Measurements from ENCODE around the gene DLX3.
A peak's percentile ranks its signal among the peaks of the same experiment; 100 is the strongest.

Gene DLX3

GRCh38 chr17:50035945-50036344, 40.9 kb upstream of the DLX3 start:
- H2BK5ac ChIP-seq (ENCODE audit: low read length), result no peak overlapping the region
- H3K23ac ChIP-seq (ENCODE audit: low read depth, low read length, poor library complexity), result no peak overlapping the region
- no peak overlapping the region for H3K4ac ChIP-seq (ENCODE audit: low read length)
- H3K27ac ChIP-seq (replicated peaks; ENCODE audit: low read length), result no peak overlapping the region
- H3K4me1 ChIP-seq (ENCODE audit: control insufficient read depth in 2 of 2, insufficient read depth in 1 of 2, low read depth in 1 of 2, low read length in 2 of 2), result peaks cover 0 to 11% of the 10 kb centered on the region in 2 donors
- H2AK5ac ChIP-seq (ENCODE audit: low read depth, low read length), result peak overlapping the region; percentile 15
- no peak overlapping the region for H2BK120ac ChIP-seq (ENCODE audit: low read depth, low read length)
- WGBS, 2 donors (ENCODE audit: extremely low coverage in 2 of 2, insufficient read length in 2 of 2, insufficient replicate concordance in 1 of 2), result no CpG with 5 or more reads among the region's 1 CpG
- H3K4me3 ChIP-seq (ENCODE audit: low read length in 2 of 2), result no peak overlapping the region
- no peak overlapping the region for H2AFZ ChIP-seq (ENCODE audit: low read length)
- no peaks in the 10 kb centered on the region for H3K36me3 ChIP-seq (replicated peaks in 1 of 2; ENCODE audit: control insufficient read depth in 2 of 2, insufficient read depth in 2 of 2, low read length in 2 of 2)
- peak overlapping the region; percentile 62 for H2BK15ac ChIP-seq (ENCODE audit: low read length)
- no peak overlapping the region for H3K9ac ChIP-seq (ENCODE audit: low read depth, low read length, poor library complexity)
- H3K27me3 ChIP-seq (ENCODE audit: control insufficient read depth in 3 of 3, insufficient read depth in 3 of 3, low read depth in 1 of 3, low read length in 3 of 3), result peaks cover 0 to 36% (median 0%) of the 10 kb centered on the region in 3 experiments
- H3K79me1 ChIP-seq (ENCODE audit: low read depth, low read length), result no peaks in the 10 kb centered on the region
- no peak for DNase-seq (ENCODE audit: low spot score)
- H4K8ac ChIP-seq (ENCODE audit: low read depth, low read length), result no peak overlapping the region
- no peaks in the 10 kb centered on the region for H3K9me3 ChIP-seq (replicated peaks in 1 of 2; ENCODE audit: control insufficient read depth in 2 of 2, insufficient read depth in 1 of 2, low read depth in 1 of 2, low read length in 2 of 2)
- no peak overlapping the region for H4K91ac ChIP-seq (ENCODE audit: low read depth, low read length, poor library complexity)
- no peak overlapping the region for H2BK12ac ChIP-seq (ENCODE audit: low read length)
- no peak overlapping the region for H3K14ac ChIP-seq (ENCODE audit: low read length)
- H3K4me2 ChIP-seq (ENCODE audit: insufficient read depth, low read length, poor library complexity, severe bottlenecking), result no peak overlapping the region
- H3K18ac ChIP-seq (ENCODE audit: low read length), result peak overlapping the region; percentile 38

GRCh38 chr17:50035421-50035879, 40.4 kb upstream of the DLX3 start:
- DNase-seq (ENCODE audit: low spot score), result no peak
- H2AK5ac ChIP-seq (ENCODE audit: low read depth, low read length), result peak overlapping the region; percentile 74

GRCh38 chr17:50034498-50035364, 39.7 kb upstream of the DLX3 start:
- no CpG with 5 or more reads among the region's 16 CpGs for WGBS, 2 donors (ENCODE audit: extremely low coverage in 2 of 2, insufficient read length in 2 of 2, insufficient replicate concordance in 1 of 2)
- Histone ChIP-seq H3K14ac (ENCODE audit: low read length) (no peak overlapping the region), H3K27ac (replicated peaks; ENCODE audit: low read length) (no peak overlapping the region), H2BK5ac (ENCODE audit: low read length) (peak overlapping the region; percentile 48), H4K8ac (ENCODE audit: low read depth, low read length) (no peak overlapping the region), H3K4me1 (ENCODE audit: control insufficient read depth in 2 of 2, insufficient read depth in 1 of 2, low read depth in 1 of 2, low read length in 2 of 2) (peaks cover 0 to 11% of the 10 kb centered on the region in 2 donors), H2BK15ac (ENCODE audit: low read length) (peak overlapping the region; percentile 2), H3K23ac (ENCODE audit: low read depth, low read length, poor library complexity) (no peak overlapping the region), H2BK120ac (ENCODE audit: low read depth, low read length) (no peak overlapping the region), H3K27me3 (ENCODE audit: control insufficient read depth in 3 of 3, insufficient read depth in 3 of 3, low read depth in 1 of 3, low read length in 3 of 3) (peaks cover 0 to 36% (median 0%) of the 10 kb centered on the region in 3 experiments), H3K79me1 (ENCODE audit: low read depth, low read length) (no peaks in the 10 kb centered on the region), H3K4me2 (ENCODE audit: insufficient read depth, low read length, poor library complexity, severe bottlenecking) (no peak overlapping the region), H2AFZ (ENCODE audit: low read length) (no peak overlapping the region), H3K36me3 (replicated peaks in 1 of 2; ENCODE audit: control insufficient read depth in 2 of 2, insufficient read depth in 2 of 2, low read length in 2 of 2) (no peaks in the 10 kb centered on the region), H3K9me3 (replicated peaks in 1 of 2; ENCODE audit: control insufficient read depth in 2 of 2, insufficient read depth in 1 of 2, low read depth in 1 of 2, low read length in 2 of 2) (no peaks in the 10 kb centered on the region), H2BK12ac (ENCODE audit: low read length) (no peak overlapping the region), H3K4ac (ENCODE audit: low read length) (no peak overlapping the region), H3K9ac (ENCODE audit: low read depth, low read length, poor library complexity) (no peak overlapping the region), H3K18ac (ENCODE audit: low read length) (peak overlapping the region; percentile 9), H4K91ac (ENCODE audit: low read depth, low read length, poor library complexity) (no peak overlapping the region), H3K4me3 (ENCODE audit: low read length in 2 of 2) (no peak overlapping the region), H2AK5ac (ENCODE audit: low read depth, low read length) (peak overlapping the region; percentile 74)
- no peak for DNase-seq (ENCODE audit: low spot score)

More at GRCh38 chr17:50035421-50035879, 40.4 kb upstream of the DLX3 start:
- Histone ChIP-seq H4K8ac (ENCODE audit: low read depth, low read length) (no peak overlapping the region), H2BK12ac (ENCODE audit: low read length) (no peak overlapping the region), H3K4me2 (ENCODE audit: insufficient read depth, low read length, poor library complexity, severe bottlenecking) (no peak overlapping the region), H3K18ac (ENCODE audit: low read length) (peak overlapping the region; percentile 54), H4K91ac (ENCODE audit: low read depth, low read length, poor library complexity) (no peak overlapping the region), H3K4me1 (ENCODE audit: control insufficient read depth in 2 of 2, insufficient read depth in 1 of 2, low read depth in 1 of 2, low read length in 2 of 2) (peaks cover 0 to 11% of the 10 kb centered on the region in 2 donors), H3K9ac (ENCODE audit: low read depth, low read length, poor library complexity) (no peak overlapping the region), H3K23ac (ENCODE audit: low read depth, low read length, poor library complexity) (no peak overlapping the region), H2BK120ac (ENCODE audit: low read depth, low read length) (no peak overlapping the region), H3K9me3 (replicated peaks in 1 of 2; ENCODE audit: control insufficient read depth in 2 of 2, insufficient read depth in 1 of 2, low read depth in 1 of 2, low read length in 2 of 2) (no peaks in the 10 kb centered on the region), H2BK5ac (ENCODE audit: low read length) (peak overlapping the region; percentile 48), H2AFZ (ENCODE audit: low read length) (no peak overlapping the region), H3K14ac (ENCODE audit: low read length) (no peak overlapping the region), H3K79me1 (ENCODE audit: low read depth, low read length) (no peaks in the 10 kb centered on the region), H3K27me3 (ENCODE audit: control insufficient read depth in 3 of 3, insufficient read depth in 3 of 3, low read depth in 1 of 3, low read length in 3 of 3) (peaks cover 0 to 36% (median 0%) of the 10 kb centered on the region in 3 experiments), H3K27ac (replicated peaks; ENCODE audit: low read length) (no peak overlapping the region), H3K4me3 (ENCODE audit: low read length in 2 of 2) (no peak overlapping the region), H3K4ac (ENCODE audit: low read length) (no peak overlapping the region), H3K36me3 (replicated peaks in 1 of 2; ENCODE audit: control insufficient read depth in 2 of 2, insufficient read depth in 2 of 2, low read length in 2 of 2) (no peaks in the 10 kb centered on the region), H2BK15ac (ENCODE audit: low read length) (peak overlapping the region; percentile 62)
- no CpG with 5 or more reads among the region's 5 CpGs for WGBS, 2 donors (ENCODE audit: extremely low coverage in 2 of 2, insufficient read length in 2 of 2, insufficient replicate concordance in 1 of 2)

- Histone ChIP-seq H3K14ac (ENCODE audit: low read length) (no peak overlapping the region), H3K36me3 (replicated peaks in 1 of 2; ENCODE audit: control insufficient read depth in 2 of 2, insufficient read depth in 2 of 2, low read length in 2 of 2) (no peaks in the 10 kb centered on the region), H3K4me1 (ENCODE audit: control insufficient read depth in 2 of 2, insufficient read depth in 1 of 2, low read depth in 1 of 2, low read length in 2 of 2) (peaks cover 3 to 19% of the 10 kb centered on the region in 2 donors), H3K4me2 (ENCODE audit: insufficient read depth, low read length, poor library complexity, severe bottlenecking) (no peak overlapping the region), H2BK12ac (ENCODE audit: low read length) (no peak overlapping the region), H2BK15ac (ENCODE audit: low read length) (no peak overlapping the region), H2AFZ (ENCODE audit: low read length) (no peak overlapping the region), H3K79me1 (ENCODE audit: low read depth, low read length) (no peaks in the 10 kb centered on the region), H3K27me3 (ENCODE audit: control insufficient read depth in 3 of 3, insufficient read depth in 3 of 3, low read depth in 1 of 3, low read length in 3 of 3) (peaks cover 0 to 31% (median 0%) of the 10 kb centered on the region in 3 experiments), H4K8ac (ENCODE audit: low read depth, low read length) (no peak overlapping the region), H3K9me3 (replicated peaks in 1 of 2; ENCODE audit: control insufficient read depth in 2 of 2, insufficient read depth in 1 of 2, low read depth in 1 of 2, low read length in 2 of 2) (no peaks in the 10 kb centered on the region), H3K18ac (ENCODE audit: low read length) (no peak overlapping the region), H3K27ac (replicated peaks; ENCODE audit: low read length) (no peak overlapping the region), H4K91ac (ENCODE audit: low read depth, low read length, poor library complexity) (no peak overlapping the region), H3K4me3 (ENCODE audit: low read length in 2 of 2) (no peak overlapping the region), H2BK5ac (ENCODE audit: low read length) (no peak overlapping the region), H2BK120ac (ENCODE audit: low read depth, low read length) (no peak overlapping the region), H3K4ac (ENCODE audit: low read length) (no peak overlapping the region), H3K9ac (ENCODE audit: low read depth, low read length, poor library complexity) (no peak overlapping the region), H2AK5ac (ENCODE audit: low read depth, low read length) (no peak overlapping the region), H3K23ac (ENCODE audit: low read depth, low read length, poor library complexity) (no peak overlapping the region)
- no CpG with 5 or more reads among the region's 6 CpGs for WGBS, 2 donors (ENCODE audit: extremely low coverage in 2 of 2, insufficient read length in 2 of 2, insufficient replicate concordance in 1 of 2)
- DNase-seq (ENCODE audit: low spot score), result no peak
Measured at GRCh38 chr17:50033316-50033715, 38.3 kb upstream of the DLX3 start.
